ENCODE measurements around the gene NTF4.
"Not testable (repeated sequence)": the region's sequence is repeated elsewhere in the genome, so short reads cannot be mapped to it uniquely, and the experiment has no call there.

The NTF4 gene

DNA sequence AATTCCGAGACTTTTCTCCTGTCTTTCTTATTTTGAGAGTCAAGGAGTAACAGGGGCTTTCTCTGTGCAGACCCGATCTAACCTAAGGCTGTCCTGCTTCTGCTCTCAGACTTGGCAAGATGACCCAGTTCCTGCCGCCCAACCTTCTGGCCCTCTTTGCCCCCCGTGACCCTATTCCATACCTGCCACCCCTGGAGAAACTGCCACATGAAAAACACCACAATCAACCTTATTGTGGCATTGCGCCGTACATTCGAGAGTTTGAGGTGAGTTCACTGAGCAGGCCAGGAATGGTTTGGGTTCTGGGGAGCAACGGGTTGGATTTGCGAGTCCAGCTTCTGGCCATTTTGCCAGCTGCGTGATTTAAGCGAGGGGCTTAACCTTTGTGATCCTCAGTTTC lies 21.7 kb upstream of the NTF4 start:
- no peak for DNase-seq

DNA sequence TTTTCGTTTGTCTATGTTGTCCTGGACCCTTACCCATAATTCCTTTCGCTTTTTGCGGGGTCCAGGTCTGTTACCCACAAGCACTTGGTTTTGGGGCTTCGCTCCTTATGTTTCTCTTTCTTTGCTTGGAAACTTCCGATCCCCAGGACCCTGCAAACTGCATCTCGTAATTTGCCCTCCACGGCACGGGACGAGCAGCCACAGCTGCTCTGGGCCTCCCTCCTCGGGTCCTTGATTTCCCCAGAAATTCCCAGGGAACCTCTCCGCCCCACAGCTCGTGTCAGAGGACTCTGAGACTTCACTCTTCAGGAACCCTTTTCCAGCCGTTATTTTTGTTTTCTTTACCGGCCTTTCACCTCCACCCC lies 21.2 kb upstream of the NTF4 start:
- no peak for DNase-seq

DNA sequence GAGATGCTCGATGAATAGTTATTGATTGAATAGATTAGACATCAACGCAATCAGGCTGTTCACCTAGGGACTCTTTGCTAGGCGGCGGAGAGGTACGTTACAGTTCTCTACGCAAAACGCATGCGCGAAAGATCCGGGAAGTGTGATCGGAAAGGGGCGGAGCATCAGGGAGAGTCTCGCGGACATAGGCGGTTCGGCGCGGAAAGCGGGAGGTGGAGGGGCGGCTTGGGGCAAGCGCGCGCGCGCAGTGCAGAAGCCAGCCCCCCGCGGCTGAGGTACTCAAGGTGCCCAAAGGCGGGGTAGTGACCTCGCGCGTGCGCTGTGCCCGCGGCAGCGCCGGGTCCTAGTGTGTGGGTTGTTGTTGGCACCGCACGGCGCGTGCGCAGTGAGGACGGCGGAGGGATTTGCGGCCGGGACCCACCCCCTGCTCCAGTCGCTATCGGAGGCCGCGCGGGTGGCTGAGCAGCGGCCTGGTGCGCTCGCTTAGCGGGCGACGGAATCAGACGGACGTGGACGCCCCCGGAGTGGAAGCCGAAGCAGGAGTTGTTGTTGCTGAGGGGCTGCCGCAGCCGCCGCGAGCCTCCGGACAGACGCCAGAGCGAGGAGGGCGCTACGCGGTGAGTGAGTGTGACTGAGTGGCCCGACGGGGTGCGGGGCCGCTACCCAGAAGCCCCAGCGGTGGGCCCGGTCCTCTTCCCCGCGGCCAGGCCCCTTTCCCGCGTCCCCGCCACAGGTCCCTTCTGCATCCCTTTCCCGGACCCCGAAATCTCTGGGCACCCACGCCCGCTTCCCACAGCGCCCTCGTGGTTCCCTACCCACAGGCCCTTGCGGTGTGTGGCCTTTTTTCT lies 20.6 kb upstream of the NTF4 start, which contains the start of gene SNRNP70:
SNRNP70 (plus strand) TSS at position 432 of the 848 bp plus-strand sequence. CDS start 964 bp downstream, outside the sequence.
- peak; percentile 98 for DNase-seq

DNA sequence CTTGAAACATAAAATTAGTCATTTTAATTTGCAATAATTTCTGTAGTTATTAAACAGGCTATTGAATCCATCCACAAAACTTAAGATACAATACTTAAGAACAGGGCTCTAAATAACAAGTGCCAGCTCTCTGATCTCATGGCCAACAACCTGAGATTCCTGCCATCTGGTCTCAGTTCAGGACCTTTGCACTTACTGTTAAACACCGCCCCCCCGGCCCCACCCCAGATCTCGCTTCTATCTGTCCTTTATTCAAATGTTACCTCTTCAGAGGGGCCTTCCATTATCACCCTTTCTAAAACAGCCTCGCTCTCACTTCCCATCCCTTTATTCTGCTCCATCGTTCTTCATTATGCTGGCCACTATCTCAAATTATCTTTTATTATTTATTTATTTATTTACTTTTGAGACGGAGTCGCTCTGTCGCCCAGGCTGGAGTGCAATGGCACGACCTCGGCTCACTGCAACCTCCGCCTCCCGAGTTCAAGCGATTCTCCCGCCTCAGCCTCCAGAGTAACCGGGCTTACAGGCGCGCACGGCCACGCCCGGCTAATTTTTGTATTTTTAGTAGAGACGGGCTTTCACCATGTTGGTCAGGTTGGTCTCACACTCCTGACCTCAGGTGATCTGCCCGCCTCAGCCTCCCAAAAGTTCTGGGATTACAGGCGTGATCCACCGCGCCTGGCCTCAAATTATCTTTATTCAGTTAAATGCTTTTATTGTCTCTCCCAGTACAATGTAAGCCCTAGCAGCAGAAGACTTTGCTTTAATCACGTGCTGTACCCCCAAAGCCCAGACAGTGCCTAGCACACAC lies 19.8 kb upstream of the NTF4 start:
- no peak for DNase-seq

DNA sequence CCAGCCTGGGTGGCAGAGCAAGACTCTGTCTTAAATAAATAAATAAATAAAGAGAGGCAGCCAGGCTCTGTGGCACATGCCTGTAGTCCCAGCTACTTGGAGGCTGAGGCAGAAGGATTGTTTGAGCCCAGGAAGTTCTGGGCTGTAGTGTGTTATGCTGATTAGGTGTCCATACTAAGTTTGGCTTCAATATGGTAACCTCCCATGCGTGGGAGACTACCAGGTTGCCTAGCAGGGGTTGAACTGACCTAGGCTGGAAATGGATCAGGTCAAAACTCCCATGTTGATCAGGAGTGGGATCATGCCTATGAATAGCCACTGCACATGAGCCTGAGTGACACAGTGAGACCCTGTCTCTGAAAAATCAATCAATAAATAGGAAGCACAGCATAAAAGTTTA lies 16.7 kb upstream of the NTF4 start:
- no peak for DNase-seq

DNA sequence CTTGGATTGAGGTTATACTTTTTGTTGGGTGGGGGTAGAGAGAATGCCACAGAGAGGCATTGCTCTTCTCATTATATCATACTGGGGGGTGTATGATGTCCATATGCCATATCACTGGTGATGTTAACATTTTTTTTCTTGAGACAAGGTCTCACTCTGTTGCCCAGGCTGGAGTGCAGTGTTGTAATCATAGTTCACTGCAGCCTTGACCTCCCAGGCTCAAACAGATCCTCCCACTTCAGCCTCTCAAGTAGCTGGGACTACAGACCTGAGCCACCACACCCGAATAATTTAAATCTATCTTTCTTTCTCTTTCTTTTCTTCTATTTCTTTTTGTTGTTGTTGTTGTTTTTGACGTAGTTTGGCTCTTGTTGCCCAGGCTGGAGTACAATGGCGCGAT lies 15.8 kb upstream of the NTF4 start:
- no peak for DNase-seq

DNA sequence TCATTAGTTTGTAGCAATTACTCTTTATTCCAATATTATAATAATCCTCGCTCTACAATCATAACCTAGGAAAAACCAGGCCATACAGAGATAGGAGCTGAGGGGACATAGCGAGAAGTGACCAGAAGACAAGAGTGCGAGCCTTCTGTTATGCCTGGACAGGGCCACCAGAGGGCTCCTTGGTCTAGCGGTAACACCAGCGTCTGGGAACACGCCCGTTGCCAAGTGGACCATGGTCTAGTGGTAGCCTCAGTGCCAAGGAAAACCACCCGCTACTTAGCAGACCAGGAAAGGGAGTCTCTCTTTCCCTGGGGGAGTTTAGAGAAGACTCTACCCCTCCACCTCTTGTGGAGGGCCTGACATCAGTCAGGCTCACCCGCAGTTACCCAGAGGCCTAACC lies 10.3 kb upstream of the NTF4 start:
- DNase-seq = not testable (repeated sequence)

DNA sequence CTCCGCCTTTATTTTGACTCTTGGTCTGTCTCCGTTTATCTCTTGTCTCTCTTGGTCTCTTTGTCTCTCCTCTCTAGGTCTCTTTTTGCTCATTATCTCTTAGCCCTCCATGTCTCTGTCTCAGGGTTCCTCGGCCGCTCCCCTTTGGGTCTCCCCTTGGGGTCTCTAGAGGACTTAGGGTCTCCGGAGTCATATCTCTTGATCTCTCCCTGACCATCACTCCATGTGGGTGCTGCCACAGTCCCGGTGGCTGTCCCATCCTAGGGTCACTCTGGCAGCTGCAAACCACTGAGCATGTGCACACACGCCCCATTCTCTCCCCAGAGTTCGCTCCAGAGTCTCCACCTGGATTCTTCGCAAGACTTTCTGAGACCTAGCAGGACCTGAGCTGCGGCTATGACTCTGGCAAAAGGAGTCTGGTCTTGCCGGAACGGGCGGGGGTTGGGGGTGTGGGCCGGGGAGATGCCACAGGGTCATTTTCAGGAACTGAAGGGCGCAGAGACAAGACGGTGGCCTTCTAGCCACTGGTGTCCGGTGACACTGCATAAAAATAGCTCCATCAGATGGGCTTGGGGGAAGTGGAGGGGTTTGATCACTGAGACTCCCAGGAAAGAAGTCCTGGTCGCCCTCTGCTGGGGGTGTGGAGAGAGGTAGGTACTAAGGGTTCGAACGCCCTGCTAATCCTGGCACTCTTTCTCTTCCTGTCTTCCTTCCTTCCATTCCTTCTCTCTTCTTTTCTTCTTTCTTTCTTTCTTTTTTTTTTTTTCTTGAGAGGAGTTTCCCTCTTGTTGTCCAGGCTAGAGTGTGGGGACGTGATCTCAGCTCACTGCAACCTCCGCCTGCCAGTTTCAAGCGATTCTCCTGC lies 9.1 kb upstream of the NTF4 start:
- DNase-seq = no peak

DNA sequence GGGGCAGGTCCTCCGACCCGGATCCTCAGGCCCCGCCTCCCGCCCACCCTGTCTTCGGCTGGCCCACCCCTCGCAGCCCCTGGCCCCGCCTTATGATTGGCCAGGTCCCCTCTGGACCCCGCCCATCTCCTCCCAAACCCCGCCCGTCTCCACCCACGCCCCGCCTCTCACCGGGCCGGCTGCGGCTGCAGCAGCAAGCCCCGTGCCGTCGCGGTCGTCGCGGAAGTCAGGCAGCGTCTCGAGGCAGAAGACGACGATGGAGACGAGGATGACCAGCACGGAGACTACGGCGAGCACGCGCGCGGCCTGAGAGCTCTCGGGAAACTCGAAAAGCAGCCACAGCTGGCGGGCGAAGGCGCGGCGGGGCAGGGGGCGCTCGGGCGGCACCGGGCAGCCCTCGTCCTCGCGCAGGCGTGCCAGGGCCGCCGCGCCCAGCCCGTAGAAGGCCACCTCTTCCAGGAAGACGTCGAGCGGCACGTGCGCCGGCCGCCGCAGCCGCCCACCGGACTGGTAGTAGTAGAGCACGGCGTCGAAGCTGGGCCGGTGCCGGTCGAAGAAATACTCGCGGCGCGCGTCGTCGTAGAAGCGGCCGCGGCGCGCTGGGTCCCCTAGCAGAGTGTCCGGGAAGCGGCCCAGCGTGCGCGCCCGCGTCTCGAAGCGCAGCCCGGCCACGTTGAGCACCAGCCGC lies 7.4 kb upstream of the NTF4 start:
- DNase-seq = no peak

DNA sequence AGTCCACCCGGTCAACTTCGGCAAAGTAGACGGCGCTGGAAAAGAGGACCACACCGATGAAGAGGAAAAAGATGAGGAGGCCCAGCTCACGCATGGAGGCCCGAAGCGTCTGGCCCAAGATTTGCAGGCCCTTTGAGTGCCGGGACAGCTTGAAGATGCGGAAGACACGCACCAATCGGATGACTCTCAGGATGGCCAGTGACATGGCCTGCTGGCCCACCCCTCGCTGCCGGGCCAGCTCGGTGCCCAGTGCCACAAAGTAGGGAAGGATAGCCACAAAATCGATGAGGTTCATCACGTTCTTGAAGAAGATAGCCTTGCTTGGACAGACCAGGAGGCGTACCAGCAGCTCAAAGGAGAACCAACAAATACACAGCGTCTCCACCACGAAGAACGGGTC lies 5.8 kb upstream of the NTF4 start:
- DNase-seq = no peak

DNA sequence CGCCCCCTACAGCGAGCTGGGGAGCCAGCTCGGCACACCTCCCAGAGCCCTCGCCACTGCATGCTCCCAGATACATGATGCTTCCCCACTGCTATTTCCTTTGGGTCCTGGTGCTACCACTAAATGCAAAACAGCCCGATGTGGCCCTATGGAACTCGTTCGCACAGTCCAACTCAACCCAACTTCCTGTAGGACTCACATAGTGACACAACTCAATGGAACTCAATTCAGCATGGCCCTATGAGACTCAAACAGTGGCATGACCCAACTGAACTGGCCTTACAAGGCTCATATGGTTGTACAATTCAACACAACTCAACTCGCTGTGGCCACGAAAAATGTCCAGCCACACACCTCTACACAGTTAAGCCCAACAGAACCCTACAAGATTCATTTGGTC lies 4.4 kb upstream of the NTF4 start:
- DNase-seq = no peak

DNA sequence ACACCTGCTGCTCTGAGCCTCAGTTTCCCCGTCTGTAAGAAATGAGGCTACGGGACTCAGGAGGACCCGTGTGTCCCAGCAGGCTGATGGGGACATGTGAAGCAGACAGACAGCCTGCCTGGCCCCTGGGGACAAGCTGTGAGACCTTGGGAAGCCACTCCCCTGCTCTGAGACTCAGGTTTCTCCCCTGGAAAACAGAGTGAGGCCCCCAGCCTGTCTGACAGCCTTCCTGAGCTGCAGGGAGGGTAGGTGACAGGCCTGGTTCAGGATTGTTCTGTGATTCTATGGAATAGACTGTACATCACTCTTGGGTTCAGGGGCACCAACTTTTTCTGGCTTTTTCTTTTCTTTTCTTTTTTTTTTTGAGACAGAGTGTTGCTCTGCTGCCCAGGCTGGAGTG lies 2.9 kb upstream of the NTF4 start:
- no peak for DNase-seq

DNA sequence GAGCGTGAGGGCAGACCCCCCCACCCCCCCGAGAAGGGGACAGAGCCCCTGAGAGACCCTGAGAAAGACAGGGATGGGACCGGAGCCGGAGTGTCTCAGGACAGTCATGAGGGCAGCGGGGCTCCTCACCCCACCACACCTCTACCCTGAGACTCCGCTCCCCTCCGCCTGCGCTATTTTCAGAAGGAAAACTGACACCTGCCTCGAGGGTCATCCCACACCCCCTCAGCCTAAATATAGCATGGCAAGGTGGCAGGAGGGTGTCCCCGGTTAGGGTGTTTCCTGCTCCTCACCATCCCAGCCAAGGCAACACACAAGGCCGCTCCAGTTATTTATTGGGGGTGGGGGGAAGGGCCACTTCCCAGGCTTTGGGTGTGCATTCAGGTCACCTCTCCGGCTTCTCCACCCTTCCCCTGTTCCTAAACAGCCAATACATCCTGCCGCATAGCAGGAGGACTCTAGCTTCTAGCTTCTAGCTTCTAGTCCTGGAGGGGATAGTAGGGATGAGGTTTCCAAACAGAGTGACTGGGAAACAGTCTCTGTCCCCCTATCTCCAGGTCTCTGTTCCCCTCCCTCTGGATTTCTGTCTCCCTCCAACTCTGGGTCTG lies 1.4 kb upstream of the NTF4 start:
- DNase-seq = no peak

DNA sequence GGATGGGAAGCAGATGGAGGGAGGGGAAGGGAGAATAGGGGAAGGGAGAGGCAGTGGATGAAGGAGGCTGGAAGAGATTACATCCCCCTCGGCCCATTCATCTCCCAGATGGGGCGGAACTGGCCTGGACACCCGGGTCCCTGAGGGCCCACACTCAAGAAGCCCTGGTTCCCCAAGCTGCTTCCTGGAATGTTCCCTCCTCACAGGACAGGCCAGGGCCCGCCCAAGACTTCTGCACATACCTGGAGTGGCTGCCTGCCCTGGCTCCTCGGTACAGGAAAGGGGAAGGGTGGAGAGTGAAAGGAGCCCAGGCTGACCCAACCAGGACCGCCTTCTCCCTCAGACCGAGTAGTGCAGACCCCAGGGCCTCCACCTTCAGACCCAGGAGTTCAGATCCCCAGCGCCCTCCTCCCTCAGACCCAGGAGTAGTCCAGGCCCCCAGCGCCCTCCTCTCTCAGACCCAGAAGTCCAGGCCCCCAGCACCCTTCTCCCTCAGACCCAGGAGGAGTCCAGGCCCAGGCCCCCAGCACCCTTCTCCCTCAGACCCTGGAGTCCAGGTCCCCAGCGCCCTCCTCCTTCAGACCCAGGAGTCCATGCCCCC lies 489 bp downstream of the NTF4 start:
- no peak for DNase-seq

DNA sequence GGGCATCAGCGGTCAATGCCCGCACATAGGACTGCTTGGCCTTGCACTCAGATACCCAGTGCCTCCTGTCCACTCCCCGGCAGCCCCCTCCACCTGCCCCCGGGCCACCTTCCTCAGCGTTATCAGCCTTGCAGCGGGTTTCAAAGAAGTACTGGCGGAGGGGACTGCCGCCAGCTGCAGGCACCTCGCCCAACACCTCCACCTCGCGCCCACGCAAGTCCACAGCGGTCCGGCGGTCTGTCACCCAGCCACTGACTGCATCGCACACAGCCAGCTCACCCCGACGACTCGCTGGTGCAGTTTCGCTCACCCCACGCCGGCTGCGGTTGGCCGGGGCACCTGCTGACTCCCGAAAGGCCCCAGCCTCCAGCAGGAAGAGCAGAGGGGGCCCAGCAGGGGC lies 3.2 kb downstream of the NTF4 start:
- no peak for DNase-seq

DNA sequence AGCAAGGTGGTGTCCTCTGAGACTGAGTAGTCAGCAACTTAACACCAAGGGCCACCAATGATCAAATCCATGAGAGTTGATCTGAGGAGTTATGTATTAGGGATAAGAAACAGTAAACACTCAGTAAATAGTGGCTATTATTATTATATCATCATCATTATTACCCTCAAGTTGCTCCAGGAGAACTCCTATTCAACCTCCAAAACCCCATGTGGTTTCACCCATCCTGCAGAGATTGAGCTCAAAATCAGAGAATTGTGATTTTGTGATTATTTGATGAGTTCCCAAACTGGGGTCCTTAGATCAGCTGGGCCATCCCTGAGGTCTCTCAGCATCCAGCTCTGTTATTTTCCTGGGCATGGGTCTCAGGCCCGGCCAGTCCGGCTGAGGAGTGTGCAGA lies 3.6 kb downstream of the NTF4 start:
- DNase-seq = no peak

DNA sequence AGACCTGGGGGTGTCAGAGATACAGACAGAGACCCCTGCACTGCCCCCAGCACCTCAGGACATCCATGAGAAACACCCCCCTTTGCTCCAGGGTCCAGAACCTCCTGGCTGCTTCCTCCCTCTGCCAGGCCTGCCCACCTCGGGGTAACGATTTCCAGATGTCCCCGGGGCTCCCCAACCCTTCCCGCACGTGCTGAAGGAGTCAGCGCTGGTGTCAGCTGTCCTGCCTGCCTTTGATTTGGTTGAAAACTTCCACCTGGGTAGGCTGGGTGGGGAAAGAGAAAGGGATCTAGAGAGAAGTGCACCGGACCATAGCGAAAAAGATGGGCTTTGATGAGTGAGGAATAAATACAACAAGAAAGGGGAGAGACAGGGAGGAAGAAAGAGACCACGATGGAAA lies 5.6 kb downstream of the NTF4 start:
- DNase-seq = no peak

DNA sequence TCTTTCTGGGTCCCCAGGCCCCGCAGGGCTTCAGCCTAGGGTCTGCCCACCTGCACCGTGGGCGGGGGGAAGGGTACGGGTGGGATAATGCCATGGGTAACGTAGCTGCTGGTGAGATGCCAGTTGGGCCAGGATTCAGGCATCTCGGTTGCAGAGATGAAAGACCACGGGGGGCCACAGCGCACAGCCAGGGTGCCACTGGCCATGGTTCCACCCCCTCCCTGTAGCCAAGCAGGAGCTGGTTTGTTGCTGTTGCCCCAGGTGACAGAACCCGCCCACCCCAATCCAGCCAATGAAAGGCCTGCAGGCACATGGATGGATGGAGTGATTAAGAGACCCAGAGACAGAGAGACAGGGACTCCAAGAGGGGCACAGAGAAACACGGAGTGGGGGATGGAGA lies 6.1 kb downstream of the NTF4 start:
- DNase-seq = no peak

DNA sequence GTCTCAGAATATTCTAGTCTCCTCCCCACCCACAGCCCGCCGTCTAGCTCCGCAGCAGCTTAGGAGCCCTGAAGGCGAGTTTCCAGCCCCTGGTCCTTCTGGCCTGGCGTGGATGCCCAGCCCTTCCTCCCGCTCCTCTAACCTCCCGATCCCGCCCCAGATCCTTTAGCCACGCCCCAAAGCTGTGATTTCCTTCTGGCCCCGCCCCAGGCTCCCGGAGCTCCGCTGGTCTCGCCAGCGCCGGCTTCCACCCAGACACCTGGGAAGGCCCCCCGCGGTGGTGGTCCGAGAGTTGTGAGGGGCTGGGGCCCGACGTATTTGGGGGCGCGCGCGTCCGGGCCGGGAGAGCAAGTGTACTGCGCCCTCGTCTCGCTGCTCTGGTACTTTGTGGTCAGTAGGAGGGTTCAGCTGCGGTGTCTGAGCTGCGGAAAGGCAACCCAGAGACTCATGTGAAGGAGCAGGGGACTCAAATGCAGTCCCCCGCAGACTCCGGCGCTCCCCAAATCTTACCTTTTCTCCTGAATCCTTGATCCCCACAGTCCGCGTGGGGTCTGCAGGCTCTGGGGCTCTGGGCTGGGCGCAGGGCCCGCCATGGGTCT lies 6.9 kb downstream of the NTF4 start, which contains the start of gene CGB7:
CGB7 (minus strand) TSS at position 114 of the 599 bp plus-strand sequence. CDS start 2,374 bp downstream, outside the sequence.
- no peak for DNase-seq

DNA sequence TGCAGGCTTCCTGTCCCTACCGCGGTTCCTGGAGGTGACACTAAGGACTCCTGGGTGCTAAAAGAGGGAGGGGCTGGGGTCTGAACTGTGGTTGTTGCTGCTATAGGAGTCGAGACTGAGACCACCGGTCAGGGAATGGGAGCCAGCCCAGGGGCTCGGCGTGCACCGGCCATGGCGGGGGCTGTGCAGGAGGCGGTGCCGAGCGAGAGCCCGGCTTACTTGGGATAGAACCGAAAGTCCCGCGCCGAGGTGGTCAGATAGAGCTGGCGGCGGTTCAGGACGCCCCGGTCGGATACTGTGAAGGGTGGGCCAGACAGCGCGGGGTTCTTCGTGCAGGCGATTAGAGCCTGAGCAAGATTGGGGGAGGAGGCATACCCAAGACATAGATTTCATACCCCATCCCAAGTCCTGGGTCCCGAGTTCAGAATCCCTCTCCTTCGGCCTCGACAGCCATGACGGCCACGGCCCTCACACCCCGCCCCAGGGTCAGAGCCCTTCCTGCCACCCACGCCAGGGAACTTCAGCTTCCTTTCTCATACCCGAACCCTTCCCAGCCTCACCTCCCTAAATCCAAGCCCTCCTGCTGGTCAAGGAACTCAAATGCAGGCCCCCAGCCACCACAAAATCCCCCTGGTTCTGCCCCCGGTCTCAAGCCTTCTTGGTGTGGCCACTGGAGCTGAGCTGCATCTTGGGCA lies 7.6 kb downstream of the NTF4 start:
- not testable (repeated sequence) for DNase-seq

All from NCI-H526 treated with DMSO at 0.1 percent for 48 hours (cell line).